Measurements from ENCODE around the gene TMEM14A.
"Not testable (repeated sequence)": the region's sequence is repeated elsewhere in the genome, so short reads cannot be mapped to it uniquely, and the experiment has no call there.

TMEM14A gene

GRCh38 chr6:52704781-52705502 is 34.0 kb downstream of the TMEM14A start:
- not testable (repeated sequence) for DNase-seq

- no peak for DNase-seq
Observed at GRCh38 chr6:52706001-52706400, 35.1 kb downstream of the TMEM14A start.

- no peak for DNase-seq
Observed at GRCh38 chr6:52707963-52708680, 37.2 kb downstream of the TMEM14A start.

- no peak for DNase-seq
Observed at GRCh38 chr6:52712136-52712535, 41.2 kb downstream of the TMEM14A start.

GRCh38 chr6:52714761-52715160 is 43.8 kb downstream of the TMEM14A start:
- not testable (repeated sequence) for DNase-seq

- DNase-seq = no peak
Observed at GRCh38 chr6:52718550-52718949, 47.6 kb downstream of the TMEM14A start.

GRCh38 chr6:52720321-52720720 is 49.4 kb downstream of the TMEM14A start:
- no peak for DNase-seq

- no peak for DNase-seq
Observed at GRCh38 chr6:52724042-52724405, 53.1 kb downstream of the TMEM14A start.

- DNase-seq = peak; percentile 40
Observed at GRCh38 chr6:52724406-52725121, 53.7 kb downstream of the TMEM14A start.

- no peak for DNase-seq
Observed at GRCh38 chr6:52725143-52725534, 54.2 kb downstream of the TMEM14A start.

GRCh38 chr6:52725535-52726192 is 54.8 kb downstream of the TMEM14A start:
- DNase-seq = no peak

- no peak for DNase-seq
Observed at GRCh38 chr6:52726193-52726542, 55.3 kb downstream of the TMEM14A start.

GRCh38 chr6:52726741-52727535 is 56.0 kb downstream of the TMEM14A start:
- no peak for DNase-seq

- DNase-seq = no peak
Observed at GRCh38 chr6:52727908-52728307, 57.0 kb downstream of the TMEM14A start.

- DNase-seq = no peak
Observed at GRCh38 chr6:52728394-52728793, 57.5 kb downstream of the TMEM14A start.

- DNase-seq = no peak
Observed at GRCh38 chr6:52729576-52729975, 58.7 kb downstream of the TMEM14A start.

- DNase-seq = no peak
Observed at GRCh38 chr6:52731719-52732118, 60.8 kb downstream of the TMEM14A start.

GRCh38 chr6:52733172-52733571 is 62.3 kb downstream of the TMEM14A start:
- DNase-seq = no peak

- DNase-seq = no peak
Observed at GRCh38 chr6:52734072-52734471, 63.2 kb downstream of the TMEM14A start.

- no peak for DNase-seq
Observed at GRCh38 chr6:52735071-52735470, 64.2 kb downstream of the TMEM14A start.

- DNase-seq = no peak
Observed at GRCh38 chr6:52736145-52736544, 65.2 kb downstream of the TMEM14A start.
